Keratinocyte (primary cell): ENCODE measurements around the gene NALCN. TPM values are rescaled to one million over a fixed set of nuclear protein-coding genes. Genes with fewer than 3 reads are reported as not detected.

Experiments used
- DNase-seq: peaks from one replicate; pipeline ENCODE4 v3.0.0-alpha.2; 2011; ENCODE audit warnings: low read depth, missing footprints, low spot score
- FAIRE-seq: peaks from 2 replicates; lab custom pipeline; 2011; peaks lifted over from hg19 to GRCh38; lab: Jason Lieb, UNC
- H2AFZ ChIP-seq: 2 replicates; pipeline ENCODE4 v1.6.0; 2012; ENCODE audit warnings: low read length, control low read depth, inconsistent platforms; ENCODE audit not compliant: control insufficient read depth
- H3K27ac ChIP-seq: 2 replicates; pipeline ENCODE4 v1.5.1; 2011; ENCODE audit warnings: low read length; ENCODE audit not compliant: control insufficient read depth, insufficient read depth
- H3K27me3 ChIP-seq: 3 replicates; pipeline ENCODE4 v1.6.0; 2011; ENCODE audit warnings: low read length; ENCODE audit not compliant: control insufficient read depth, insufficient read depth; ENCODE audit errors: extremely low read depth
- H3K36me3 ChIP-seq, 2 experiments: 2 replicates in 1 of 2; 3 replicates in 1 of 2; pipeline ENCODE4 v1.5.1; 2011; ENCODE audit warnings: low read length in 2 of 2, mild to moderate bottlenecking in 1 of 2; ENCODE audit not compliant: control insufficient read depth in 2 of 2, insufficient read depth in 2 of 2; ENCODE audit errors: extremely low read depth in 1 of 2
- H3K4me1 ChIP-seq: 3 replicates; pipeline ENCODE4 v1.5.1; 2011; ENCODE audit warnings: low read length; ENCODE audit not compliant: control insufficient read depth, insufficient read depth; ENCODE audit errors: extremely low read depth
- H3K4me2 ChIP-seq: 3 replicates; pipeline ENCODE4 v1.6.0; 2011; ENCODE audit warnings: low read depth, low read length; ENCODE audit not compliant: control insufficient read depth, insufficient read depth; ENCODE audit errors: extremely low read depth
- H3K4me3 ChIP-seq, 3 experiments: fragments of 200-600 bp in 1 of 3; sonication (generic) in 1 of 3; 2 replicates in 2 of 3; 3 replicates in 1 of 3; pipeline ENCODE4 v1.5.1; 2011 to 2016; ENCODE audit warnings: low read length in 3 of 3, mild to moderate bottlenecking in 3 of 3, control low read depth in 2 of 3, inconsistent platforms in 1 of 3, low read depth in 1 of 3, mixed read lengths in 1 of 3, mixed run types in 1 of 3, moderate library complexity in 1 of 3; ENCODE audit not compliant: control insufficient read depth in 2 of 3, insufficient read depth in 2 of 3; ENCODE audit errors: extremely low read depth in 1 of 3
- H3K79me2 ChIP-seq: 2 replicates; pipeline ENCODE4 v1.6.0; 2012; ENCODE audit warnings: low read length; ENCODE audit not compliant: control insufficient read depth, insufficient read depth
- H3K9ac ChIP-seq: 3 replicates; pipeline ENCODE4 v1.6.0; 2011; ENCODE audit warnings: low read length; ENCODE audit not compliant: control insufficient read depth, insufficient read depth; ENCODE audit errors: extremely low read depth
- H3K9me1 ChIP-seq: 3 replicates; pipeline ENCODE4 v1.6.0; 2011; ENCODE audit warnings: low read length; ENCODE audit not compliant: control insufficient read depth, insufficient read depth; ENCODE audit errors: extremely low read depth
- H3K9me3 ChIP-seq: 2 replicates; pipeline ENCODE4 v1.5.1; 2012; ENCODE audit warnings: low read depth, low read length; ENCODE audit not compliant: control insufficient read depth
- H4K20me1 ChIP-seq: 3 replicates; pipeline ENCODE4 v1.6.0; 2011; ENCODE audit warnings: low read length; ENCODE audit not compliant: control insufficient read depth, insufficient read depth; ENCODE audit errors: extremely low read depth
- CTCF ChIP-seq, 3 experiments: IDR thresholded peaks in 1 of 3; conservative IDR thresholded peaks in 1 of 3; optimal IDR thresholded peaks in 1 of 3; 2 replicates in 2 of 3; 3 replicates in 1 of 3; pipeline versions ENCODE3 to v1.5.1; 2011; ENCODE audit warnings: low read length in 3 of 3, mild to moderate bottlenecking in 3 of 3, moderate library complexity in 2 of 3, control low read depth in 1 of 3, inconsistent platforms in 1 of 3; ENCODE audit not compliant: insufficient read depth in 2 of 3; ENCODE audit errors: extremely low read depth in 1 of 3
- EZH2 ChIP-seq: IDR thresholded peaks from one replicate; pipeline ENCODE4 v1.6.1; 2012; ENCODE audit warnings: inconsistent platforms, mild to moderate bottlenecking, low read length, moderate library complexity
- dilution Hi-C: fragments of 300-500 bp; cut with MboI; formaldehyde crosslinking; loops from one replicate; pipeline ENCODE4 v1.7.0; 2020; ENCODE audit warnings: low sequenced_read_pairs; ENCODE audit not compliant: extremely low pct_ligation_motif_present
- polyA plus RNA-seq, 5 experiments: library from polyadenylated mRNA; depleted of rRNA in 3 of 5; stranded (reverse) in 3 of 5; stranded (forward) in 1 of 5; unstranded in 1 of 5; fragments of >200 nt; gene quantifications; 1 replicate in 1 of 5; 2 replicates in 3 of 5; 3 replicates in 1 of 5; pipeline versions ENCODE4 v1.2.1 to v1.2.3, GENCODE V29; 2011 to 2012; ENCODE audit warnings: missing spikeins in 2 of 5, low read depth in 1 of 5, low replicate concordance in 1 of 5

NALCN gene
- polyA plus RNA-seq, 1 donor (not counting 4 experiments of a cell fraction or from before 2014, with no cell fraction given), result 0.16 TPM

GRCh38 chr13:101258509-101258908, 157.8 kb downstream of the NALCN start:
- Histone ChIP-seq H4K20me1 (no peaks in the 10 kb centered on the region), H3K4me3 (no peak overlapping the region), H3K9me3 (no peaks in the 10 kb centered on the region), H3K27ac (no peak overlapping the region), H3K27me3 (no peaks in the 10 kb centered on the region), H3K4me1 (no peaks in the 10 kb centered on the region), H3K79me2 (no peaks in the 10 kb centered on the region), H3K9me1 (no peaks in the 10 kb centered on the region), H2AFZ (no peak overlapping the region), H3K4me2 (no peak overlapping the region), H3K36me3 (no peaks in the 10 kb centered on the region), H3K9ac (no peak overlapping the region)
- no peak for DNase-seq
- dilution Hi-C loops, result no loop called here
- no peak for FAIRE-seq
- no peak for TF ChIP-seq CTCF (optimal IDR thresholded peaks at IDR 0.05 in 1 of 3, IDR thresholded peaks at IDR 0.05 in 1 of 3, conservative IDR thresholded peaks at IDR 0.05 in 1 of 3; ENCODE audit: extremely low read depth in 1 of 3, insufficient read depth in 2 of 3, low read length in 3 of 3)

GRCh38 chr13:101258071-101258470, 158.2 kb downstream of the NALCN start:
- Histone ChIP-seq H2AFZ (no peak overlapping the region), H3K27ac (no peak overlapping the region), H4K20me1 (no peaks in the 10 kb centered on the region), H3K9me3 (no peaks in the 10 kb centered on the region), H3K4me3 (no peak overlapping the region), H3K27me3 (no peaks in the 10 kb centered on the region), H3K79me2 (no peaks in the 10 kb centered on the region), H3K9me1 (no peaks in the 10 kb centered on the region), H3K4me1 (no peaks in the 10 kb centered on the region), H3K36me3 (no peaks in the 10 kb centered on the region), H3K4me2 (no peak overlapping the region), H3K9ac (no peak overlapping the region)
- FAIRE-seq (no peak), DNase-seq (no peak)
- dilution Hi-C loops, result no loop called here
- TF ChIP-seq CTCF (optimal IDR thresholded peaks at IDR 0.05 in 1 of 3, IDR thresholded peaks at IDR 0.05 in 1 of 3, conservative IDR thresholded peaks at IDR 0.05 in 1 of 3; ENCODE audit: extremely low read depth in 1 of 3, insufficient read depth in 2 of 3, low read length in 3 of 3) (no peak), EZH2 (no peak)
